Middle frontal gyrus (tissue), 1 donor: ENCODE measurements around the gene GALR1.
"Not testable (repeated sequence)": the region's sequence is repeated elsewhere in the genome, so short reads cannot be mapped to it uniquely, and the experiment has no call there.

Source experiments
- DNase-seq: peaks from one replicate; pipeline ENCODE4 v3.0.0-alpha.2; 2015; ENCODE audit warnings: low spot score; ENCODE audit errors: extremely low spot score

Gene GALR1

GRCh38 chr18:77249569-77250500 is at the start of gene GALR1:
TSS of gene GALR1 (plus strand) at chr18:77249848. CDS start at chr18:77250549, 701 bp downstream.
- DNase-seq, result no peak

GRCh38 chr18:77201506-77201905 is 48.1 kb upstream of the GALR1 start:
- no peak for DNase-seq

GRCh38 chr18:77202329-77202728 is 47.3 kb upstream of the GALR1 start:
- no peak for DNase-seq

- DNase-seq, result no peak
Observed at GRCh38 chr18:77203071-77203470, 46.6 kb upstream of the GALR1 start.

GRCh38 chr18:77203851-77204250 is 45.8 kb upstream of the GALR1 start:
- DNase-seq, result no peak

GRCh38 chr18:77205769-77206168 is 43.9 kb upstream of the GALR1 start:
- DNase-seq, result no peak

- no peak for DNase-seq
Observed at GRCh38 chr18:77206676-77207374, 42.8 kb upstream of the GALR1 start.

GRCh38 chr18:77207540-77207939 is 42.1 kb upstream of the GALR1 start:
- no peak for DNase-seq

- DNase-seq, result no peak
Observed at GRCh38 chr18:77208964-77209363, 40.7 kb upstream of the GALR1 start.

GRCh38 chr18:77209587-77209986 is 40.1 kb upstream of the GALR1 start:
- no peak for DNase-seq

- DNase-seq, result no peak
Observed at GRCh38 chr18:77210249-77210648, 39.4 kb upstream of the GALR1 start.

GRCh38 chr18:77218642-77219041 is 31.0 kb upstream of the GALR1 start:
- no peak for DNase-seq

GRCh38 chr18:77220726-77221125 is 28.9 kb upstream of the GALR1 start:
- no peak for DNase-seq

- DNase-seq, result no peak
Observed at GRCh38 chr18:77222464-77222863, 27.2 kb upstream of the GALR1 start.

GRCh38 chr18:77223221-77223639 is 26.4 kb upstream of the GALR1 start:
- no peak for DNase-seq

- no peak for DNase-seq
Observed at GRCh38 chr18:77223653-77224052, 26.0 kb upstream of the GALR1 start.

GRCh38 chr18:77230645-77231044 is 19.0 kb upstream of the GALR1 start:
- no peak for DNase-seq

GRCh38 chr18:77234504-77235365 is 14.9 kb upstream of the GALR1 start:
- DNase-seq, result no peak

- not testable (repeated sequence) for DNase-seq
Observed at GRCh38 chr18:77239285-77239684, 10.4 kb upstream of the GALR1 start.

- DNase-seq, result no peak
Observed at GRCh38 chr18:77248873-77249568, 627 bp upstream of the GALR1 start.

- no peak for DNase-seq
Observed at GRCh38 chr18:77250501-77250925, 865 bp downstream of the GALR1 start.
